Stomach (tissue), 4 donors: ENCODE data around the gene POLG2.

ENCODE experiments used
- POLR2AphosphoS5 ChIP-seq, 3 donors: sonication (generic); formaldehyde crosslinking; IDR thresholded peaks; one replicate each; pipeline ENCODE4 v1.6.1; 2016; ENCODE audit warnings: antibody characterized with exemption in 3 of 3
- TF ChIP-seq, protein P1 (sequence below), 7 experiments: fragments of 450-650 bp in 4 of 7; fragments of 200-600 bp in 3 of 7; sonication (generic) in 3 of 7; IDR thresholded peaks; one replicate each; pipeline ENCODE4 v1.5.1; 2016 to 2019; ENCODE audit warnings: antibody characterized with exemption in 7 of 7, control low read depth in 2 of 7, mild to moderate bottlenecking in 1 of 7

DNA sequence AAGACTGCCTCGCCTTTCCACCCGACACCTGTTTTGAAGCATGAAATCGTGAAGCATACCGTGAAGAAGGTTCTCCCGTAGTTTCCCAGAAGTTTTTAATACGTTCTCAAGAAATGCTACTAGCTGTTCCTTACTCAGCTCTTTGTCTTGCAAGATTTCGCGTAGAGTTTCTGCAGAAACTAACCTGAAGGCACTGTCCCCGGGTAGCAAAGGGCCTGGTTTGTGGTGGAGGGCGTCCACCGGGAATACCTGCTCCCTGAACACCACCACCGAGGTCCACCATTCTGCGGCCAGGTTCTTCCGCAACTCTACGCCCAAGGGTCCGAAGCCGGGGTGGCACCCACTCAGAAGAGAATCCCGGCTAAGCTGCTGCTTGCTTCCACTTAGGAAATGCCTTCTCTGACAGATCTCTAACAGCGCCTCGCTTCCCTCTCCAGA lies 487 bp downstream of the POLG2 start:
- TF ChIP-seq, protein P1, sequence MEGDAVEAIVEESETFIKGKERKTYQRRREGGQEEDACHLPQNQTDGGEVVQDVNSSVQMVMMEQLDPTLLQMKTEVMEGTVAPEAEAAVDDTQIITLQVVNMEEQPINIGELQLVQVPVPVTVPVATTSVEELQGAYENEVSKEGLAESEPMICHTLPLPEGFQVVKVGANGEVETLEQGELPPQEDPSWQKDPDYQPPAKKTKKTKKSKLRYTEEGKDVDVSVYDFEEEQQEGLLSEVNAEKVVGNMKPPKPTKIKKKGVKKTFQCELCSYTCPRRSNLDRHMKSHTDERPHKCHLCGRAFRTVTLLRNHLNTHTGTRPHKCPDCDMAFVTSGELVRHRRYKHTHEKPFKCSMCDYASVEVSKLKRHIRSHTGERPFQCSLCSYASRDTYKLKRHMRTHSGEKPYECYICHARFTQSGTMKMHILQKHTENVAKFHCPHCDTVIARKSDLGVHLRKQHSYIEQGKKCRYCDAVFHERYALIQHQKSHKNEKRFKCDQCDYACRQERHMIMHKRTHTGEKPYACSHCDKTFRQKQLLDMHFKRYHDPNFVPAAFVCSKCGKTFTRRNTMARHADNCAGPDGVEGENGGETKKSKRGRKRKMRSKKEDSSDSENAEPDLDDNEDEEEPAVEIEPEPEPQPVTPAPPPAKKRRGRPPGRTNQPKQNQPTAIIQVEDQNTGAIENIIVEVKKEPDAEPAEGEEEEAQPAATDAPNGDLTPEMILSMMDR (IDR thresholded peaks at IDR 0.05): no peak
- no peak for TF ChIP-seq POLR2AphosphoS5 (IDR thresholded peaks at IDR 0.05)
